Ovary (tissue), 3 donors: Measurements from ENCODE around the gene SPATA19.

Experiments used
- CTCF ChIP-seq, 3 donors: fragments of 450-650 bp in 2 of 3; fragments of 200-600 bp in 1 of 3; IDR thresholded peaks; one replicate each; pipeline versions ENCODE4 v1.5.1 to v1.8.0; 2016 to 2022; ENCODE audit warnings: antibody characterized with exemption in 3 of 3, mild to moderate bottlenecking in 1 of 3
- EP300 ChIP-seq: sonication (generic); formaldehyde crosslinking; IDR thresholded peaks from one replicate; pipeline ENCODE4 v1.6.1; 2017; ENCODE audit warnings: antibody characterized with exemption
- POLR2A ChIP-seq: fragments of 450-650 bp; IDR thresholded peaks from one replicate; pipeline ENCODE4 v1.6.1; 2017; ENCODE audit warnings: antibody characterized with exemption, mild to moderate bottlenecking, moderate library complexity
- donor health status: DM: no; HTN: no; CAD: no.

GRCh38 chr11:133844217-133844616 is 1.1 kb downstream of the SPATA19 start:
- TF ChIP-seq CTCF (IDR thresholded peaks at IDR 0.05) (no peak), POLR2A (no peak), EP300 (no peak)
